Measurements from ENCODE around the gene IGFN1.
A peak's percentile ranks its signal among the peaks of the same experiment; 100 is the strongest.
"Not testable (repeated sequence)": the region's sequence is repeated elsewhere in the genome, so short reads cannot be mapped to it uniquely, and the experiment has no call there.

The IGFN1 gene

DNA sequence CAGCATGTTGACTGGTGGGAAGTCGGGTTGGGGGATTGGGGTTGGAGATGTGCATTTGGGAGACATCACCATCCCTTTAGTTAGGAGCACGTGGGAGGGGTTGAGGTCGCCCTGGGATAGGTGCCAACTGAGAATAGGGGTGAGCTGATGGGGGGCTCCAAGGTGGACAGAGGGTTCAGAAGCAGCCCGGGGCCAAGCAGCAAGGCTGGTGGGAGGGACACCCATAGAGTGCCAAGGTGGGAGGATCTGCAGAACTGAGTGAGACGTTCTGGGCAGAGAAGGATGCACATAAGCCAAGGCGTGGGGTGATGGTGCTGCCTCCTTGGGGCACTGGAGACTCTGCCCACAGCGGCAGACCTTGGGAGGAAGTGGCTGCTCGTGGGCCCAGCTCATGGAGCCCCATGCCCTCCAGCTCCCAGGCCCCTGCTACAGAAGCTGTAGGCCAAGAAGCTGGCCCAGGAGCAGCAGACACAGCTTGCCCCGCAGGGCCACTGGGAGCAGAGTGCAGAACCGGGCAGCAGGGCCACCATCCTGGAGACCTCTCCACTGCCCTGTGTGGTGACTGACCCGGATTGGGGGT lies 61.3 kb downstream of the IGFN1 start:
- DNase-seq, result no peak

DNA sequence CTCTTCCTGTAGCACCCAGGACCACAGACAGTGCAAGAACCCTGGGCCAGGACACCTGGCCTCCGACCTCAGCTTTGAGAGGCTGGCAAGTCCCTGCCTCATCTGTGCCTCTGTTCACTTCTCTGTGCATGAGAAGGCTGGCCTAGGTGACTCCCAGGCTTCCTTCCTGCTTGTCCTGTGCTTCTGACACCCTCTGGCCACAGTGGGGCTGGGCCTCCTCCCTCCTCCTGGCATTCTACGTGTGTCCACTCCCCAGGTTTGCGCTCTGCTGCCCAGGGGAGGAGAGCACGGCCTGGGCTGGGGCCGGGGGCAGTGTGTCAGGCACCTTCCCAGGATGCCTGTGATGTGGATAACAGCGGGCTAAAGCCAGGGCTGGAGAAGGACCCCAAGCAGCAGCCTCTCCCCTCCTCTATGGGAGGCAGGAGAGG lies 62.3 kb downstream of the IGFN1 start:
- no peak for DNase-seq

DNA sequence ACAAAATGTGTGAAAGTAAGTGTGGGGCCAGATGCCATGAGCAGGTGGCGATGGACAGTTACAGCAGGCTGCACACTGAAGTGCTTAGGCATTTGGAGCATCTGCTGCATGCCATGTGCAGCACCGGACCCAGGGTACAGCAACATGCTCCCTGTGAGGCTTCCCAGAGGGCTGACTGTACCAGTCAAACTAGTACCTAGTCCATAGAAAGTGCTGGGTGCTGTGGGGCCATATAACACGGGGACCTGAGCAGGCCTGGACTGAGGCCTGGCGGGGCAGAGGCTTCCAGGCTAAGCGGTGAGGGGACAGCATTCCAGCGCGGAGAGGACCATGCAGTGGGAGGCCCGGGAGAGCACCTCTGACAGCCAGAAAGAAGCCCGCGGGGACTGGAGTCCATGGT lies 62.8 kb downstream of the IGFN1 start:
- DNase-seq, result peak; percentile 83

DNA sequence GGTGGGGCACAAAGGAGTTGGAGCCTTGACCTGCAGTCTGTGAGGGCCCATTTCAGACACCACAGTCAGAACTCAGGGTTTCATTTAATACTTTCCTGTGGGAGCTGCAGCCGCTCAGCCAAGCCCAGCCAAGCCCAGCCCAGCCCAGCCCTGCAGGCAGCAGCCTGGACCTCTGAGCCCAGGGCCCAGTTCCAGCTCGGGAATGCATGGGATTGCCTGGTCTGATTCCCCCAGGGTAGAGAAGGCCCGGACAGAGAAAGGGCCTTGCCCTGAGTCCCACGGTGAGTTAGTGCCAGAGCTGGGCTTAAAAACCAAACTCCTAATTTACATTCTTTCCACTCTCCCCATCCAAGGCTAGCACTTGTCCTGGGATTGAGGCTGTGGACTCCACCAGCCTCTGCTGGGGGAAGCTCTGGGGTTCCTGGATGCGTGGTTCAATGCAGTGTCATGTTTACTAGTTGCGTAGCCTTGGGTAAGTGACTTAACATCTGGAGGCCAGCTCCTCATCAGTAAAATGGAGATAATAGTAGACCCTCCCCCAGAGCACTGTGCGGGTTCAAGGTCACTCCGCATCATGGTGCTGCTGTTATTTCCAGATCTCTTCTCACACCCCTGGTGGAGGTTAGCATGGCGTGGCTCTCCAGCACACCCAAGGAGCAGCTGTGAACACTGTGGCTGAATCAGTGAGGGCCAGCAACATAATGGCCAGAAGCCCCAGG lies 63.4 kb downstream of the IGFN1 start:
- DNase-seq, result no peak

DNA sequence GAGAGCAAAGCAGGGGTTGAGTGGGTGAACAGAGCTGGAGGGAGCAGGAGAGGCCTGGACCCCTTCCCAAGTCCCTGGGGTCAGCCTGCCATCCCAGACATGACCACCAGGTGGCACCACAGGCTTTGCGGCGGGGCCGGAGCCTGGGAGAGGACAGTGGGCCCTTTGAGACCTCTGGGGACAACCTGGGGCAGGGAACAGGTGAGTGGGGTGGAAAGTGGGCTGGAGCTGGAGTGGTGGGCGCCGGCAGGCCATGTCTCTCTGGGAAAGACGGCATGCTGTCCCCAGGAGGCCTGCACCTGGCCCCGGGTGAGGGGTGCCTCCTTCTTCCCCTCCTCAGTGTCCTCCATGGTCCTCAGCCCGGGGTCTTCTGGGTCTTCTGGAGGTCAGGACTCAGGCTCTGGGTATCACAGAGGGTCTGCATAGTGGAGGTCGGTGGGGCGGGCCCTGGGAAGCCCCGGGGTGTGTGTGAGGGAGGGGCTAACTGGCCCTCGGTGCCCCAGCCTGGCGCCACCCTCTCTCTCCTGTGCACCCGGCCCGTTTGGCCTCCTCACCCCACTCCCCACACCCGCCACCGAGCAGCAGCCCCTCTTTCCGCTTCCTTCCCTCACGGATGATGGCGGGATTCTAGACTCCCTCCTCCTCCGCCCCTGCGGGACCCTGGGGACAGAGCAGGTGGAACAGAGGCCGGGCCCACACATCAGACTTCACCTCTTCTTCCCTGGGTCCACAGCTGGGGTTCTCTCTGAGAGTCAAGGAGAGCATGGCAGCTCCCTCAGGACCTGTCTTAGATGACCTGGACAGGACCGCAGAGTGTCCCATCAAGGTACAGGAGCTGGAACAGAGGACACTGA lies 64.2 kb downstream of the IGFN1 start:
- DNase-seq, result no peak

DNA sequence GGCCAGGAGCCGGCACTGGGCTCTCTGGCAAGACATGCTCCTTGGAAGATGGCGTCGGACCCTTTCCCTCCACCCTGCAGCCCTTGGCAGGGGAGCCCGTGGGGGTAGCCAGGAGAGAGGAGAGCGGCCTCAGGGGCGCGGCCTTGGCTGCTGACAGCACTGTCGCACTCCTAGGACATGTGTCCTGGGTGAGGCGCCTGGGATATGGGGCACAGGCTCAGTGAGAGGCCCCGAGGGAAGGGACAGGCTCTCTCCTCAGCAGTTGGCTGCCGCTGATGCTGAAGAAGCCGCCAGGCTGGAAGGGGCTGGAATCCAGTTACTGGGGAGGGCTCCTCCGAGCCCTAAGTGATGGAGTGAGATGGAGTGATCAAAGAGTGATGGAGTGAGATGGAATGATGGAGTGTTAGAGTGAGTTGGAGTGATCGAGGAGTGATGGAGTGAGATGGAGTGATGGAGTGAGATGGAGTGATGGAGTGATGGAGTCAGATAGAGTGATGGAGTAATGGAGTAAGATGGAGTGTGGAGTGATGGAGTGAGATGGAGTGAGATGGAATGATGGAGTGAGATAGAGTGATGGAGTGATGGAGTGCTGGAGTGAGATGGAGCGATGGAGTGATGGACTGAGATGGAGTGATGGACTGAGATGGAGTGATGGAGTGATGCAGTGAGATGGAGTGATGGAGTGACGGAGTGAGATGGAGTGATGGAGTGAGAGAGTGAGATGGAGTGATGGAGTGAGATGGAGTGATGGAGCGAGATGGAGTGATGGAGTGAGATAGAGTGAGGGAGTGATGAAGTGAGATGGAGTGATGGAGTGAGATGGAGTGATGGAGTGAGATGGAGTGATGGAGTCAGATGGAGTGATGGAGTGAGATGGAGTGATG lies 65.1 kb downstream of the IGFN1 start:
- no peak for DNase-seq

DNA sequence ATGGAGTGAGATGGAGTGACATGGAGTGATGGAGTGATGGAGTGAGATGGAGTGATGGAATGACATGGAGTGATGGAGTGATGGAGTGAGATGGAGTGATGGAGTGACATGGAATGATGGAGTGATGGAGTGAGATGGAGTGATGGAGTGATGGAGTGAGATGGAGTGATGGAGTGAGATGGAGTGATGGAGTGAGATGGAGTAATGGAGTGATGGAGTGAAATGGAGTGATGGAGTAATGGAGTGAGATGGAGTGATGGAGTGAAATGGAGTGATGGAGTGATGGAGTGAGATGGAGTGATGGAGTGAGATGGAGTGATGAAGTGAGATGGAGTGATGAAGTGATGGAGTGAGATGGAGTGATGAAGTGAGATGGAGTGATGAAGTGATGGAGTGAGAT lies 67.5 kb downstream of the IGFN1 start:
- not testable (repeated sequence) for DNase-seq

DNA sequence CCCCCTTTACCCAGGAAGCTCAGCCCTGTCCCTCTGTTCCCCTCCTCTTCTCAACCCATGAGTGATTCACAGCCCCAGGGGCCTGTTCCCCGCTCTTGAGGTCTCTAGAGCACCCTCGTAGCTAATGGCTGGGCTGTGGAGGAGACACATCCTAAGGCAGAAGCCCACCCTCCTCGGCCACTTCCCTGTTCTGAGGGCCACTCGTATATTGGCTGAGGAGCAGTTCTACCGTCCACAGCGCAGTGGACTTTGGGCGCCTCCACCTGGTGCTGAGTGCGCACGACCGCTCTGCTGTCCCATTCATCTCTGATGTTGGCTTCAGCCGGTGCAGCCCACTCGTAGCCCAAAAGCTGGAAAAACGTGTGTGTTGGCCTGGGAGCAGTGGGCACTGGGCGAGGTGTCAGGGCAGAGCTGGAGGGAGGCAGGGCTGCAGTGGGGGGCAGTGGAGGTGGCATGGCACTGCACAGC lies 68.2 kb downstream of the IGFN1 start:
- no peak for DNase-seq

DNA sequence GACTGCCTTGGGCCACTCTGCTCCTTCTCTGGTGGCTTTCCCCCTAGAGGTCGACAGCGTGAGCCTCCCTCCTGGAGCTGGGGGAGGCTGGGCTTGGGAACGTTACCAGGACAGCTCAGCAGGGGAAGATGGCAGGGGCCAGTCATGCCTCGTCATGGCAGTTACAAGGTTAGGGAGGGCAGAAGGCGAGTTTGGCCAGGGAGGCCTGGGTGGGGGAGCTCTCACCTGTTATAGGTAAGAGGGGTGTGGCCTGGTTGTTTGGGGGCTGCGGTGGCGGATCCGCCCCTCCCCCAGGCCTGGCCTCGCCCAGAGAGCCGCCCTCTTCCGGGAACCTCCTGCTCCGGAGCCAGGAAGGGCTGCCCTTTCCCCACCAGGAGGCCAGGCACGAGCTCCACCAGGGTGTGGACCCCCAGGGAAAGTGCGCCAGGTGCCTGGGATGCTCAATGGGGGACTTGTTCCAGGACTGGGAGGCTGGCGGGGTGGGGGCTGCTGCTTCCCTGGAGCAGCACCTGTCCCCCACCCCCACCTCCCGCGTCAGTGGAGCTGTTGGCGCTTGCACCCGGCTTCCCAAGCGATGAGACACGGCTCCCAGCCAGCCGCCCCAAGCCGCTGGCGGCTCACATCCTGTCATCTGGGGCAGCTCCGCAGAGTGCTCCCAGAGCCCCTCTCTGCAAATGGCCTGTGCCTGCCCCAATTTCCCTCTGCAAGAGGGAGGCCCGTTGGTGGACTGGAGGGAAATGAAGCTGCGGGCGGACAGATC lies 69.0 kb downstream of the IGFN1 start:
- no peak for DNase-seq

DNA sequence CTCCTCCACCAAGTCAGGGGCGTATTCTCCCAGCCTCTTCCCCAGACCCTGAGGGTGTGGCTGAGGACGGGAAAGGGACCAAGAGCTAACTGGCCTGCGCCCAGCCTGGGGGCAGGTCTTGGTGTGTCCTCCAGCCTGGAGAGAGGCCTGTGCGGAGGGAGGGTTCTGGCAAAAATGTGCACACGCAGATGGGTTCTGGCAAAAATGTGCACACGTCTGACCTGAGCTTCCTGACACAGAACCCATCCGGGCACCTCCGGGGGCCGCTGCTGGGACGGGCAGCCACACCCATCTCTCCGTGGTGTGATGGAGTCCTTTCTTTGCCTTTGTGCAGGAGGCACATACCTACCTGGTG lies 69.6 kb downstream of the IGFN1 start:
- no peak for DNase-seq

DNA sequence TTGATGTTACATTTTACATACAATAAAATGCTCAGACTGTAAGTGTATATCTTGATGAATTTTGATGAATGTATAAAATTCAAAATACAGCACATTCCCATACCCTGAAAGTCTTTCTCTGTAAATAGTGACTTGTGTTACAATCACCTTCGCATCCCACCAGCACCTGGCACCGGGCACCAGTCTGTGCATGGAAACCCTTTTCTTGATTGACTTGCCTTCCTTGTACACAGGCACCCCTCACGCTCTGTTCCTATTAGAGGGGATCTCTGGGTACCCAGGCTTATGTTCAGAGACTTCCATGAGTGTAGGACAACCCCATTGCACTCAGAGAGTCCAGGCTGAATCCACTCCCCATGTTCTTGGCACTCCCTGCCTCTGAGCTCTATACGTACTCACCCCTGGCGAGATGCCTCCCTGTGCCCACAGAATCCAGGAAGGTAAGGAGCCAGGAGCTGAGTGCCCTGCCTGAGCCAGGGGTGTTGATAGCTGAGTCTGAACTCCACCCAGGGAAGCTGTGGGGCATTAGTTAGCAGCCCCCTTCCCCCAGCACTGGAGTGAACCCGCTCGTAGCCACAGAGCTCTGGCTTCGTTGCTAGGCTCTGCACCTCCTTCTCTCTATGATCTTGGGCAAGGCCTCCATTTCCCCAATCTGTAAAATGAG lies 70.2 kb downstream of the IGFN1 start:
- DNase-seq, result no peak

DNA sequence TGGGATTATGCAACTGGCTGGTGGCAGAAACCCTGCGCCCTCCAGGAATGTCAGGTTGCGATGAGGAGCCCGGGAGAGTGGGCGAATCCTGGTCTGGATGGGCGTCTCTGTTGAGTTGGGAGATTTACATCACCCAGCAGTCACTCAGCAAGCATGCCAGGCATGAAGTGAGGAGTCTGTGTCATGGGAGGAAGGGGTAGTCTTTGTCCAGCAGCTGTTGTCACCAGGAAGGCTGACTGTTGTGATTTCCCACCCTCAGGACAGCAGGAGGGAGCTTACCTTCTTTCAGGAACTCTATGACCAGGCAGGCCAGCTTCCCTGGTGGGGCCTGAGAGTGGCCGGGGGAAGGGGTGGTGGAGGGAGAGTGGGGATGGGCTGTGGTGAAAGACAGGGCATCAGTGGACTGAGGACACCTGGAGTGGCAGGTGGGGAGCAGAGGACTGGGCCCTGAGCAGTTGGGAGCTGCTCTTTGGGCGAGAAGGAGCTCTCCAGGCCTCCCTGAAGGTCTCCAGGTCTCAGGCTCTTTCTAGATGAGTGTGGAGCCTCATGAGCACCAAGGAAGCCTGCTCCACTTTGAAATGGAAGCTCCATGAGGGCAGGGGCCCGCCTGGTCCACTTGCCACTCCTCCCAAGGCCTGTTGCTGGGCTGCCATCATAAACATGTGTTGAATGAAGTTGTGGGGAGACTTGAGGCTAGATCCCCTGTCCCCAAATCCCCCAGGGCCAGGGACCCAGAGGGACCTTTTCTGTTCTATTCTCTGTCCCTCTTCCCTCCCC lies 71.3 kb downstream of the IGFN1 start:
- no peak for DNase-seq

DNA sequence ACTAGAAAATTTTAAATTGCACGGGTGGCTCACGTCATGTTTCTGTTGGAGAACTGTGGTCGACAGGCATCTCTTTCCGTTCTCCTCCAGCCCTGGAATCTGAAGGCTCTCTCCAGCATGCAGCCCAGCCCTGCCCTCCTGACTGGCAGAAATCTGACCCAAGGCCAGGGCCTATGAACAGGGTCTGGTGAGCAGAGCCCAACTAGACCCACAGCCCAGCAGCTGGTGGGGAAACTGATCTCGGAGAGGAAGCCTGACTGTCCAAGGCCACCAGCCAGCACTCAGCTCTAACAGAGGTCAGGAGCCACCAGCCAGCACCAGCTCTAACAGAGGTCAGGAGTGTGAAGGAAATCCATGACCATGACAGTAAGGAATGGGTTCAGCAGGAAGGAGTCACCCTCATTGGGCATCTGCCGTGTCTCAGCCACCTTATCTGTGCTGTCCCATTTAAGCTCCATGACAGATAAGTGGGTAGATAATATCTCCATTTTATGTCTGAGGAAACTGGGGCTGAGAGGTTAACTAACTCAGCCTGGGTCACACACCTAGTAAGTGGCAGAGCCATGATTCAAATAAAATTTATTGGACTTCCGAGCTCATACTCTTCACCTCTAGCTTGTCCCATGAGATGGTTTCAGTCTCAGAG lies 72.5 kb downstream of the IGFN1 start:
- DNase-seq, result no peak

DNA sequence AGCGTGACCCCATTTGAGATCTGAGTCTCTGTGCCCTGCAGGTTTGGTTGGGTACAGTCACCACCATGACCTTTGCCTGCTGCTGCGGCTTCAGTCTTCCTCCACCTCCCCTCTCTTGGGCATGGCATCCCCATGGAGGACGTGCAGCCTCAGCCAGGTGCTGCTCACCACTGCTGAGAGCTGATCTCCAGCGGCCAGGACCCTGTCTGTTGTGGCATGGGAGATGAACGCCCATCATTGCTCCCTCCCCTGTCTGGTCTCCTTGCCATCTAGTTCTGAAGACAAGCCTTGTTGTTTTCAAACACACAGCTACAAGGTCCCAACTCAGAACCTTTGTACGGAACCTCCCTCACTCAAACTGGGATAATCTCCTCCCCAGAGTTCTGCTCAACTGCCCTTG lies 73.4 kb downstream of the IGFN1 start:
- no peak for DNase-seq

DNA sequence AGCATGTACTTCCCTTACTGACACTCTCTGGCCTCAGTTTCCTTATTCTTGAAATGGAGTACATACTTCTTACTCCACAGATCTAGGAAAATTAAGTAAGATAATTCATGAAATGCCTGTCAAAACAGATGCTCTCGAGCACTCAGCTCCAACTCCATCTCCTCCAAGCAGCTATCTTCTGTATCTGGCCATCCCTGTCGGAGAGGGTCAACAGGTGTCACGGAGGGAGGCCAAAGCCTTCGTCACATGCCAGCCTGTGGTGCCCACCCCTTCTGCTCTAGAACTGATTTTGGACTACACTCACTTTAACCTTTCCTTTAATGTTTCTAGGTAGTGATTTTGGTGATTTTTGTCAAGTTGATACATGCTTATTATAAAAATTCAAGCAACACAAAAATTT lies 73.9 kb downstream of the IGFN1 start:
- DNase-seq, result no peak

DNA sequence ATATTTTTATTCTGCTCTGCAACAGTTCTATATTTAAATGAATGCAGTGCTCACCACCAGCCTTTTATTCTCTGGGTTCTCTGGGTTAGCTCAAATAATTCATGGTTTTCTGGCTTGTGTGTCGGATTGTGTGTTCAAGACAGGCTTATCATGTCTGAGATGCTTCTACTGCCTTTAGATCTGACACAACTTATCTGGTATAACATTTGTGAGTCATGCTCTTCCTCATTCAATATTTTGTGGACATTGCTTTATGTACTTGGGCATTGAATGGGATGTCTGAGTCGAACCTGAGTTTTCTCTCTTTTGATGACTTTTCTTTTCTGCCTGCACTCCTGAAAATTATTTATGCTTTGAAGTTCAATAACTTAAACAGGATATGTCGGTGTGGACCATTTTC lies 75.1 kb downstream of the IGFN1 start:
- DNase-seq, result no peak

DNA sequence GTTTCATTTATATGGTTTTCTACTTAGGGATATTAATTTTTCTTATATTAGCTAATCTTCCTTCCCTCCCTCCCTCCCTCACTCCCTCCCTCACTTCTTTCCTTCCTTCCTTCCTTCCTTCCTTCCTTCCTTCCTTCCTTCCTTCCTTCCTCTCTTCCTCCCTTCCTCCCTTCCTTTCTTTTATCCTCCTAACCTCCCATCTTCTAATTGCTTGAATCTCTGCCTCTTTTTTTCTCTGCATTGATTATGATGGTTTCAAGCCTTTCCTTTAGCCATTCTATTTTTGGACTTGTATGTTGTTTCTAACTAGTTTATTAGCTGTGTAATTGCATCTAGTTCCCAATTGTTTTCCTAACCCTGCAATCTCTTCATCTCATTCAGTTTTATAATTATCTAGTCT lies 75.7 kb downstream of the IGFN1 start:
- no peak for DNase-seq

DNA sequence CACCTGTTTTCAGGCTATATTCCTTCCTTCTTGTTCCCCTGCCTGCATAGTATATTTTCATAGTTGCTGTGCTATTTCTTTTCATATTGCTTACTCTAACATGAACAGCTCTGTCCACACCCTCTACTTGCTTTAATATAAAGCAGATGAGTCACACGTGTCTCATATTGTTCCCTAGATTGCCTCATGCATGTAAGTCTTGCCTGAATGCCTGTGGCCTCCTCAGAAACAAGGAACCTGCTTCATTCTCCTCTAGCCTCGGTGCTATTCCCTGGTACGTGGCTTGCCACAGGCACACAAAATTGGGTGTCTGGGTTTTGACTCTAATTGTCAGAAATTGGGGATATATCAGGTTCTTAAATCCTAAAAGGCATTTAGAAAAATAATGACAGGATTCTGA lies 76.2 kb downstream of the IGFN1 start:
- no peak for DNase-seq

DNA sequence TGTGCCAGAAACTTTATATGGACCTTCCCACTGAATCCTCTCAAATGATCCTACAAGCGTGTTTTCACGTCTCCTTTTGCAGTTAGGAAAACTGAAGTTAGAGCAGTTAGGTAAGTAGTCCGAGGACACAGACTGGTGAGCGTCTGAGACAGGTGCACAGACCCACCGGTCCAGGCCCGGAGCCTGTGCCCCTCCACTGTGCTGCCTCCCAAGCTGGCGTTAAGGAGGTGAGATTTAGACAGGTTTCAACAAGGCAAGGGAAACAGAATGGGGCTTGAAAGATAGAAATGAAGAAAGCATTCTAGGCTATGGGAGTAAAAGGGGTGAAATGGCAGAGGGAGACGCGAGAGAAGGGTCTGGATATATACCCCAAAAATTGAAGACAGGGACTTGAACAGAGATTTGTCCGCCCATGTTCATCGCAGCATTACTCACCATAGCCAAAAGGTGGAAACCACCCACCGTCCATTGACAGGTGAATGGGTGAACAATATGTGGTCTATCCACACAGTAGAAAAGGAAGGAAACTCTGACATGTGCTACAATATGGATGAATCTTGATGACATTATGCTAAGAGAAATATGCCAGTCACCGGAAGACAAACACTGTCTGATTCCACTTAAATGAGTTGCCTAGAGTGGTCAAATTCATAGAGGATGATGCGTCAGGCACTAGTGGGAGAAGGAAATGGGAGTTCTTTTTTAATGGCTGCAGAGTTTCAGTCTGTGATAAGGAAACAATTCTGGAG lies 77.0 kb downstream of the IGFN1 start:
- DNase-seq, result no peak

All from DMS 273 treated with DMSO at 0.1 percent for 48 hours (cell line).